HL-60 (cell line): ENCODE data around the gene DOK7.
A peak's percentile ranks its signal among the peaks of the same experiment; 100 is the strongest.

Source experiments
- DNase-seq, 2 experiments: peaks; one replicate each; pipeline ENCODE4 v3.0.0-alpha.2; 2010 to 2020; ENCODE audit warnings: low read depth in 1 of 2, low spot score in 1 of 2
- H3K27ac ChIP-seq: fragments of 250-450 bp; sonication (Bioruptor Pico); replicated peaks from 2 replicates; pipeline ENCODE4 v1.5.1; 2020; ENCODE audit warnings: mild to moderate bottlenecking, moderate library complexity
- H3K27me3 ChIP-seq: fragments of 250-450 bp; sonication (Bioruptor Pico); 2 replicates; pipeline ENCODE4 v1.5.1; 2021; ENCODE audit warnings: mild to moderate bottlenecking, moderate library complexity; ENCODE audit not compliant: insufficient read depth, poor library complexity, severe bottlenecking
- H3K4me3 ChIP-seq: replicated peaks from 2 replicates; pipeline ENCODE4 v1.5.1; 2011; ENCODE audit warnings: mild to moderate bottlenecking, control low read depth, low read length; ENCODE audit not compliant: insufficient read depth
- GABPA ChIP-seq: IDR thresholded peaks from 2 replicates; pipeline ENCODE4 v1.6.1; 2012; ENCODE audit warnings: low read depth
- POLR2AphosphoS5 ChIP-seq: IDR thresholded peaks from 2 replicates; pipeline ENCODE4 v1.6.1; 2012; ENCODE audit warnings: low read depth
- SPI1 ChIP-seq: IDR thresholded peaks from 2 replicates; pipeline ENCODE4 v1.6.1; 2012; ENCODE audit warnings: low read depth, mild to moderate bottlenecking, borderline replicate concordance
- TF ChIP-seq, protein P1 (sequence below): IDR thresholded peaks from 2 replicates; pipeline ENCODE4 v1.6.1; 2012; ENCODE audit warnings: low read depth; ENCODE audit not compliant: insufficient replicate concordance
- TF ChIP-seq, protein P2 (sequence below): IDR thresholded peaks from one replicate; pipeline ENCODE4 v1.5.1; 2011; ENCODE audit warnings: low read length, control low read depth, inconsistent platforms; ENCODE audit not compliant: insufficient read depth

The DOK7 gene

DNA sequence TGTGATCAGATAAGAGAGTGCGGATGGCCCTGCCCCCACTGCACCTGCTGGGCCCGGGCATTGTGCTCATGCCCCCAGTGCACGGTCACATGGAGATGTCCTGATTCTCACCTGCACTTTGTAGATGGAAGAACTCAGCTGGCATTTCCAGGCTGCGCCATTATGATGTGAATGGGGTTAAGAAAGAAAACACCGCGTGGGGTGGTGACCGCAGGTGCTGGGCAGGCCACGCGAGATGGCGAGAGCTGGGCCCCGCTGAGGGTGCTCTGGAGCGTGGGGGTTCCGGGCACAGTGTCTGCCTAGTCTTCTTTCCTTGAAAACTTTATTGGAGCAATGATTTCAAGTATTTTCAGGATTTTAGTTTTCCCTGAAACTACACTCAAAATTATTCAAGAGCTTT, 39.2 kb upstream of the DOK7 start:
- no peak overlapping the region for H3K27ac ChIP-seq
- TF ChIP-seq, protein P1, sequence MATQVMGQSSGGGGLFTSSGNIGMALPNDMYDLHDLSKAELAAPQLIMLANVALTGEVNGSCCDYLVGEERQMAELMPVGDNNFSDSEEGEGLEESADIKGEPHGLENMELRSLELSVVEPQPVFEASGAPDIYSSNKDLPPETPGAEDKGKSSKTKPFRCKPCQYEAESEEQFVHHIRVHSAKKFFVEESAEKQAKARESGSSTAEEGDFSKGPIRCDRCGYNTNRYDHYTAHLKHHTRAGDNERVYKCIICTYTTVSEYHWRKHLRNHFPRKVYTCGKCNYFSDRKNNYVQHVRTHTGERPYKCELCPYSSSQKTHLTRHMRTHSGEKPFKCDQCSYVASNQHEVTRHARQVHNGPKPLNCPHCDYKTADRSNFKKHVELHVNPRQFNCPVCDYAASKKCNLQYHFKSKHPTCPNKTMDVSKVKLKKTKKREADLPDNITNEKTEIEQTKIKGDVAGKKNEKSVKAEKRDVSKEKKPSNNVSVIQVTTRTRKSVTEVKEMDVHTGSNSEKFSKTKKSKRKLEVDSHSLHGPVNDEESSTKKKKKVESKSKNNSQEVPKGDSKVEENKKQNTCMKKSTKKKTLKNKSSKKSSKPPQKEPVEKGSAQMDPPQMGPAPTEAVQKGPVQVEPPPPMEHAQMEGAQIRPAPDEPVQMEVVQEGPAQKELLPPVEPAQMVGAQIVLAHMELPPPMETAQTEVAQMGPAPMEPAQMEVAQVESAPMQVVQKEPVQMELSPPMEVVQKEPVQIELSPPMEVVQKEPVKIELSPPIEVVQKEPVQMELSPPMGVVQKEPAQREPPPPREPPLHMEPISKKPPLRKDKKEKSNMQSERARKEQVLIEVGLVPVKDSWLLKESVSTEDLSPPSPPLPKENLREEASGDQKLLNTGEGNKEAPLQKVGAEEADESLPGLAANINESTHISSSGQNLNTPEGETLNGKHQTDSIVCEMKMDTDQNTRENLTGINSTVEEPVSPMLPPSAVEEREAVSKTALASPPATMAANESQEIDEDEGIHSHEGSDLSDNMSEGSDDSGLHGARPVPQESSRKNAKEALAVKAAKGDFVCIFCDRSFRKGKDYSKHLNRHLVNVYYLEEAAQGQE = no peak
- no peak for TF ChIP-seq SPI1
- DNase-seq = no peak
- no peaks in the 10 kb centered on the region for H3K27me3 ChIP-seq
- no peak overlapping the region for H3K4me3 ChIP-seq

DNA sequence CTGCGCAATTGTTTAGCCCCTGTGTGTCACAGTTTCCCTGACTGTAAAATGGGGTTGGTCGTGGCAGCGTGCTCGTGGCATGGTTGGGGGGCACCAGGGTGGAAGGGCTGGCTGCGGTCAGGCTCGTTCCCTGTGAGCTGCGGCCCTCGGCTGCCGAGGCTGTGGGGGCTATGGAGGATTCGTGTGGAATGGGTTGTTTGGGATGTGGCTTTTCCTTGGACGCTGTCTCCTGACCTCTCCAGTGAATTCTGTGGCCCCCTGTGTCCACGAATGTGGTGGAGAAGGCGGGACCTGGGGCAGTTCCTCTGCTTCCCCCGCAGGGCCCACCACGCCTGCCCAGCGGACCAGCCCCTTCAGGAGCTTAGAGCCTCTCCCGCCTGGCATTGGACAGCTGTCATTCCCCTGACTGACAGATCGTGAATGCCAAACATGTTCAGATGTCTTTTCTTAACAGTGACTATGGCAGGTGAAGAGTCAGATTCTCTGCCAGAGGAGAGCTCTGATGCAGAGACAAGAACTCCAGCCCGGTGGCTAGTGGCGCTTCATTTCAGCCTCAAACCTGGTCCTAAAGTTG, 38.5 kb upstream of the DOK7 start:
- Histone ChIP-seq H3K4me3 (no peak overlapping the region), H3K27me3 (no peaks in the 10 kb centered on the region), H3K27ac (no peak overlapping the region)
- no peak for DNase-seq
- TF ChIP-seq GABPA (no peak), SPI1 (no peak), POLR2AphosphoS5 (no peak)
- TF ChIP-seq, protein P1 = no peak
- TF ChIP-seq, protein P2, sequence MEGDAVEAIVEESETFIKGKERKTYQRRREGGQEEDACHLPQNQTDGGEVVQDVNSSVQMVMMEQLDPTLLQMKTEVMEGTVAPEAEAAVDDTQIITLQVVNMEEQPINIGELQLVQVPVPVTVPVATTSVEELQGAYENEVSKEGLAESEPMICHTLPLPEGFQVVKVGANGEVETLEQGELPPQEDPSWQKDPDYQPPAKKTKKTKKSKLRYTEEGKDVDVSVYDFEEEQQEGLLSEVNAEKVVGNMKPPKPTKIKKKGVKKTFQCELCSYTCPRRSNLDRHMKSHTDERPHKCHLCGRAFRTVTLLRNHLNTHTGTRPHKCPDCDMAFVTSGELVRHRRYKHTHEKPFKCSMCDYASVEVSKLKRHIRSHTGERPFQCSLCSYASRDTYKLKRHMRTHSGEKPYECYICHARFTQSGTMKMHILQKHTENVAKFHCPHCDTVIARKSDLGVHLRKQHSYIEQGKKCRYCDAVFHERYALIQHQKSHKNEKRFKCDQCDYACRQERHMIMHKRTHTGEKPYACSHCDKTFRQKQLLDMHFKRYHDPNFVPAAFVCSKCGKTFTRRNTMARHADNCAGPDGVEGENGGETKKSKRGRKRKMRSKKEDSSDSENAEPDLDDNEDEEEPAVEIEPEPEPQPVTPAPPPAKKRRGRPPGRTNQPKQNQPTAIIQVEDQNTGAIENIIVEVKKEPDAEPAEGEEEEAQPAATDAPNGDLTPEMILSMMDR = no peak

DNA sequence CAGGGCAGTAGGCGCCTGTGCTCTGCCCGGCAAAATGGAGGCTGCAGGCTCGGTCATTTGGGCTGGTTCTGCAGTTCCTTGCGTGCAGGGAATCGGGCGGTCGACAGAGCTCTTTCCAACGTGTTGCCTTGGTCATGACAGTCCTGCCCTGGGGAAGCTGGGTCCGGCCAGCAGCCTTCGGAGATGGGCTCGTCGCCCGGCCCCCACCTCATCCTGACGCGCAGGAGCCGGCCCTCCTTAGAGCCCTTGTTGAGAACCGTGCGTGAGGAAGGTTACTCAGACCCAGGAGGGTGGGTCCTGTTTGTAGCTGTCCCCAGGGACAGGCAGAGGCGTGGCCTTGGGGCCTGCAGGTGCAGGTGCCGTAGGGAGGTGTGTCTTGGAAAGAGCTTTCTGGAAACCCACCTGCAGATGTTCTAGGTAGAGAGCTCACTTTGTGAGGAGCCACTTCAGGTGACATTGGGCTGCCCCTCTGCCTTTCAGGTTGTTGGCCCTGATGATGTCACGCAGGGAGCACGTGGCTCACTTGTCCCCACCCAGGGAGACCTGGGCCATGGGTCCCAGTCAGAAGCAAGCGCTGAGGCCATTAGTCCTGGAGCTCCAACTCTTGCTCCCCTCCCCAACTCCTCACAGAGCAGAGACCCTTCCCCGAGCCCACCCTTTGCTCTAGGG, 36.5 kb upstream of the DOK7 start:
- no peak overlapping the region for H3K4me3 ChIP-seq
- H3K27ac ChIP-seq = no peak overlapping the region
- no peak for DNase-seq
- TF ChIP-seq, protein P1 = no peak
- peak; percentile 42; the same call in 1 of the 2 replicates for TF ChIP-seq SPI1
- no peaks in the 10 kb centered on the region for H3K27me3 ChIP-seq

DNA sequence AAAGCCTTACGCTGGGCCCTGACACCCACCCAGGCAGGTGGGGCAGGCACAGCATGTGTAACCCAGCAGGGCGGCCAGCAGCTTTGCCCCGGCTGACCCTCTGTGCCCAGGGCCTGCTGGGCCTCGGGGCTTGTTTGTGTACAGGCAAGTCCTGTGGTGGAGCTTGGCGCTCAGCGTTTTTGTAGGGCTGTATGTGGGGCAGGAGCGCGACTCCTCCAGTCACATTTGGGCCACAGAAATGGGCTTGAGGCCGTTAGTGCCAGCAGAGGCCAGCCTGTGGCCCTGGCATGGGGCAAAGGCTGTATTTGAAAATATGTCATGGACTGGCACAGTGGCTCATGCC, 36.0 kb upstream of the DOK7 start:
- no peak for TF ChIP-seq POLR2AphosphoS5
- no peak for TF ChIP-seq GABPA
- TF ChIP-seq, protein P2 = no peak
- TF ChIP-seq, protein P1 = no peak
- no peak for TF ChIP-seq SPI1
- Histone ChIP-seq H3K4me3 (no peak overlapping the region), H3K27me3 (no peaks in the 10 kb centered on the region), H3K27ac (no peak overlapping the region)
- DNase-seq = no peak
